HL-60 (cell line): ENCODE results near the gene DNAJB1.
"Not testable (repeated sequence)": the region's sequence is repeated elsewhere in the genome, so short reads cannot be mapped to it uniquely, and the experiment has no call there.

Experiments used
- DNase-seq, 2 experiments: peaks; one replicate each; pipeline ENCODE4 v3.0.0-alpha.2; 2010 to 2020; ENCODE audit warnings: low read depth in 1 of 2, low spot score in 1 of 2
- H3K27ac ChIP-seq: fragments of 250-450 bp; sonication (Bioruptor Pico); replicated peaks from 2 replicates; pipeline ENCODE4 v1.5.1; 2020; ENCODE audit warnings: mild to moderate bottlenecking, moderate library complexity
- H3K27me3 ChIP-seq: fragments of 250-450 bp; sonication (Bioruptor Pico); 2 replicates; pipeline ENCODE4 v1.5.1; 2021; ENCODE audit warnings: mild to moderate bottlenecking, moderate library complexity; ENCODE audit not compliant: insufficient read depth, poor library complexity, severe bottlenecking
- H3K4me3 ChIP-seq: replicated peaks from 2 replicates; pipeline ENCODE4 v1.5.1; 2011; ENCODE audit warnings: mild to moderate bottlenecking, control low read depth, low read length; ENCODE audit not compliant: insufficient read depth
- CTCF ChIP-seq: IDR thresholded peaks from one replicate; pipeline ENCODE4 v1.5.1; 2011; ENCODE audit warnings: low read length, control low read depth, inconsistent platforms; ENCODE audit not compliant: insufficient read depth
- GABPA ChIP-seq: IDR thresholded peaks from 2 replicates; pipeline ENCODE4 v1.6.1; 2012; ENCODE audit warnings: low read depth
- POLR2AphosphoS5 ChIP-seq: IDR thresholded peaks from 2 replicates; pipeline ENCODE4 v1.6.1; 2012; ENCODE audit warnings: low read depth
- REST ChIP-seq: IDR thresholded peaks from 2 replicates; pipeline ENCODE4 v1.6.1; 2012; ENCODE audit warnings: low read depth; ENCODE audit not compliant: insufficient replicate concordance
- SPI1 ChIP-seq: IDR thresholded peaks from 2 replicates; pipeline ENCODE4 v1.6.1; 2012; ENCODE audit warnings: low read depth, mild to moderate bottlenecking, borderline replicate concordance

Gene DNAJB1

GRCh38 chr19:14507704-14508542, 10.3 kb downstream of the DNAJB1 start:
- no peak for TF ChIP-seq SPI1
- no peak for TF ChIP-seq POLR2AphosphoS5
- no peak for TF ChIP-seq CTCF
- TF ChIP-seq REST = peak; percentile 20
- TF ChIP-seq GABPA = no peak
- Histone ChIP-seq H3K27ac (peak overlapping the region; percentile 66), H3K4me3 (no peak overlapping the region), H3K27me3 (no peaks in the 10 kb centered on the region)
- peak; percentile 70 to 87 for DNase-seq

GRCh38 chr19:14505488-14506239, 12.5 kb downstream of the DNAJB1 start:
- Histone ChIP-seq H3K27me3 (no peaks in the 10 kb centered on the region), H3K27ac (no peak overlapping the region), H3K4me3 (no peak overlapping the region)
- DNase-seq = peak in 1 of 2 experiments; percentile 65
- no peak for TF ChIP-seq REST
- peak; percentile 51 for TF ChIP-seq CTCF

- DNase-seq, H3K27ac ChIP-seq, H3K27me3 ChIP-seq, H3K4me3 ChIP-seq: not testable (repeated sequence)
Observed at GRCh38 chr19:14504575-14504974, 13.6 kb downstream of the DNAJB1 start.

GRCh38 chr19:14503285-14503684, 14.9 kb downstream of the DNAJB1 start:
- Histone ChIP-seq H3K27ac (no peak overlapping the region), H3K27me3 (no peaks in the 10 kb centered on the region), H3K4me3 (no peak overlapping the region)
- TF ChIP-seq GABPA (no peak), REST (no peak), CTCF (no peak), POLR2AphosphoS5 (no peak), SPI1 (no peak)
- DNase-seq = no peak
